Measurements from ENCODE around the gene NUP85. TPM values are rescaled to one million over a fixed set of nuclear protein-coding genes. Genes with fewer than 3 reads are reported as not detected.

The NUP85 gene
- total RNA-seq, 1 experiment from 2014 or later: 141 TPM

GRCh38 chr17:75188614-75189013 is 16.9 kb upstream of the NUP85 start:
- Histone ChIP-seq H3K27me3 (ENCODE audit: control insufficient read depth, insufficient read depth, low read length) (no peaks in the 10 kb centered on the region), H3K4me3 (ENCODE audit: low read depth in 2 of 2, low read length in 2 of 2) (no peak overlapping the region), H3K27ac (ENCODE audit: low read length) (no peak overlapping the region), H3K36me3 (ENCODE audit: control insufficient read depth, insufficient read depth, low read length) (no peaks in the 10 kb centered on the region), H3K9me3 (ENCODE audit: control insufficient read depth, insufficient read depth, low read depth, low read length) (no peaks in the 10 kb centered on the region), H3K4me1 (ENCODE audit: control insufficient read depth, insufficient read depth, low read length) (no peaks in the 10 kb centered on the region)
- DNase-seq (ENCODE audit: low read depth, low spot score) (no peak), ATAC-seq (no peak)
- ChIA-PET POLR2A (no interaction called here), CTCF (interaction anchor here (0.8 to 0.9 kb wide), 2 partner anchors 15 to 58 kb away, joined by 3 to 4 read pairs; no protein-coding TSS in a partner anchor)
- no peak for TF ChIP-seq POLR2AphosphoS5 (IDR thresholded peaks at IDR 0.05; ENCODE audit: low read depth, low read length)
- no peak for TF ChIP-seq SIN3A (IDR thresholded peaks at IDR 0.05; ENCODE audit: borderline replicate concordance, insufficient read depth, low read depth, low read length)
- no peak for TF ChIP-seq CTCF (IDR thresholded peaks at IDR 0.05)
- no peak for TF ChIP-seq TCF7L2 (IDR thresholded peaks at IDR 0.05; ENCODE audit: low read depth, low read length)
- TF ChIP-seq, protein P1, sequence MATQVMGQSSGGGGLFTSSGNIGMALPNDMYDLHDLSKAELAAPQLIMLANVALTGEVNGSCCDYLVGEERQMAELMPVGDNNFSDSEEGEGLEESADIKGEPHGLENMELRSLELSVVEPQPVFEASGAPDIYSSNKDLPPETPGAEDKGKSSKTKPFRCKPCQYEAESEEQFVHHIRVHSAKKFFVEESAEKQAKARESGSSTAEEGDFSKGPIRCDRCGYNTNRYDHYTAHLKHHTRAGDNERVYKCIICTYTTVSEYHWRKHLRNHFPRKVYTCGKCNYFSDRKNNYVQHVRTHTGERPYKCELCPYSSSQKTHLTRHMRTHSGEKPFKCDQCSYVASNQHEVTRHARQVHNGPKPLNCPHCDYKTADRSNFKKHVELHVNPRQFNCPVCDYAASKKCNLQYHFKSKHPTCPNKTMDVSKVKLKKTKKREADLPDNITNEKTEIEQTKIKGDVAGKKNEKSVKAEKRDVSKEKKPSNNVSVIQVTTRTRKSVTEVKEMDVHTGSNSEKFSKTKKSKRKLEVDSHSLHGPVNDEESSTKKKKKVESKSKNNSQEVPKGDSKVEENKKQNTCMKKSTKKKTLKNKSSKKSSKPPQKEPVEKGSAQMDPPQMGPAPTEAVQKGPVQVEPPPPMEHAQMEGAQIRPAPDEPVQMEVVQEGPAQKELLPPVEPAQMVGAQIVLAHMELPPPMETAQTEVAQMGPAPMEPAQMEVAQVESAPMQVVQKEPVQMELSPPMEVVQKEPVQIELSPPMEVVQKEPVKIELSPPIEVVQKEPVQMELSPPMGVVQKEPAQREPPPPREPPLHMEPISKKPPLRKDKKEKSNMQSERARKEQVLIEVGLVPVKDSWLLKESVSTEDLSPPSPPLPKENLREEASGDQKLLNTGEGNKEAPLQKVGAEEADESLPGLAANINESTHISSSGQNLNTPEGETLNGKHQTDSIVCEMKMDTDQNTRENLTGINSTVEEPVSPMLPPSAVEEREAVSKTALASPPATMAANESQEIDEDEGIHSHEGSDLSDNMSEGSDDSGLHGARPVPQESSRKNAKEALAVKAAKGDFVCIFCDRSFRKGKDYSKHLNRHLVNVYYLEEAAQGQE (IDR thresholded peaks at IDR 0.05; ENCODE audit: insufficient read depth in 1 of 2, low read depth in 2 of 2, low read length in 1 of 2): no peak
- intact Hi-C loops (cut with micrococcal nuclease; ENCODE audit: unreplicated experiment) (no loop called here), in situ Hi-C loops (cut with HindIII; ENCODE audit: low pct_unique_long_range_greater_than_20kb, low sequenced_read_pairs) (no loop called here)
- no TSS peak for BruUV-seq (replicated peaks)

DNA sequence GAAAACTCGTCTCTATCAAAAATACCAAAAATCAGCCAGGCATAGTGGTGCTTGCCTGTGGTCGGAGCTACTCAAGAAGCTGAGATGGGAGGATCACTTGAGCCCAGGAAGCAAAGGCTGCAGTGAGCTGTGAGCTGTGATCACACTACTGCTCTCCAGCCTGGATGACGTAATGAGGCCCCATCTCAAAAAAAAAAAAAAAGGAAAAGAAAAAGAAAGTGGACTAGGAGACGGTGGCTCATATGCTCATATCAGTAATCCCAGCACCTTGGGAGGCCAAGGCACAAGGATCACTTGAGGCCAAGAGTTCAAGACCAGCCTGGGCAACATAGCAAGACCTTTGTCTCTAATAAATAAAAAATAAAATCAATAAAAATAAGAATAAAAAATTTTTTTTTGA is 13.9 kb upstream of the NUP85 start:
- in situ Hi-C loops (cut with HindIII; ENCODE audit: low pct_unique_long_range_greater_than_20kb, low sequenced_read_pairs) (no loop called here), intact Hi-C loops (cut with micrococcal nuclease; ENCODE audit: unreplicated experiment) (no loop called here)
- ChIA-PET POLR2A (interaction anchor here (0.6 kb wide), 1 partner anchor 145 kb away, joined by 6 read pairs; the partner anchor contains the start of genes ATP5PD and KCTD2), CTCF (interaction anchor here (0.6 to 1.6 kb wide), 2 partner anchors 10 to 37 kb away, joined by 4 to 9 read pairs; no protein-coding TSS in a partner anchor)
- H3K4me3 ChIP-seq (ENCODE audit: low read depth in 2 of 2, low read length in 2 of 2): no peak overlapping the region
- H3K27ac ChIP-seq (ENCODE audit: low read length): no peak overlapping the region
- no peaks in the 10 kb centered on the region for H3K4me1 ChIP-seq (ENCODE audit: control insufficient read depth, insufficient read depth, low read length)
- TF ChIP-seq SIN3A (IDR thresholded peaks at IDR 0.05; ENCODE audit: borderline replicate concordance, insufficient read depth, low read depth, low read length): no peak
- TF ChIP-seq, protein P1 (IDR thresholded peaks at IDR 0.05; ENCODE audit: insufficient read depth in 1 of 2, low read depth in 2 of 2, low read length in 1 of 2): no peak
- TF ChIP-seq POLR2AphosphoS5 (IDR thresholded peaks at IDR 0.05; ENCODE audit: low read depth, low read length): no peak
- no peak for TF ChIP-seq CTCF (IDR thresholded peaks at IDR 0.05)
- no peak for TF ChIP-seq TCF7L2 (IDR thresholded peaks at IDR 0.05; ENCODE audit: low read depth, low read length)
- no peaks in the 10 kb centered on the region for H3K9me3 ChIP-seq (ENCODE audit: control insufficient read depth, insufficient read depth, low read depth, low read length)
- H3K36me3 ChIP-seq (ENCODE audit: control insufficient read depth, insufficient read depth, low read length): no peaks in the 10 kb centered on the region
- H3K27me3 ChIP-seq (ENCODE audit: control insufficient read depth, insufficient read depth, low read length): no peaks in the 10 kb centered on the region
- ATAC-seq (no peak), DNase-seq (ENCODE audit: low read depth, low spot score) (no peak)
- BruUV-seq (replicated peaks): no TSS peak
